Nephron progenitor cell (in vitro differentiated cells): ENCODE data around the gene PITPNC1.
"Not testable (repeated sequence)": the region's sequence is repeated elsewhere in the genome, so short reads cannot be mapped to it uniquely, and the experiment has no call there.

Source experiments
- DNase-seq: peaks from one replicate; pipeline ENCODE4 v3.0.0; 2021
- H3K27ac Mint-ChIP-seq: 2 replicates; pipeline ENCODE4 v1.8.0; 2021; ENCODE audit warnings: mild to moderate bottlenecking, moderate library complexity, mixed read lengths
- H3K27me3 Mint-ChIP-seq: 2 replicates; pipeline ENCODE4 v1.8.0; 2021; ENCODE audit warnings: mild to moderate bottlenecking, low read depth, mixed read lengths; ENCODE audit not compliant: poor library complexity
- H3K36me3 Mint-ChIP-seq: 2 replicates; pipeline ENCODE4 v1.8.0; 2021; ENCODE audit warnings: low read depth, mixed read lengths
- H3K4me1 Mint-ChIP-seq: 2 replicates; pipeline ENCODE4 v1.8.0; 2021; ENCODE audit warnings: mixed read lengths
- H3K4me3 Mint-ChIP-seq: 2 replicates; pipeline ENCODE4 v1.8.0; 2021; ENCODE audit warnings: mild to moderate bottlenecking, moderate library complexity, mixed read lengths
- H3K9me3 Mint-ChIP-seq: 2 replicates; pipeline ENCODE4 v1.8.0; 2021; ENCODE audit warnings: mild to moderate bottlenecking, moderate library complexity, mixed read lengths
- CTCF ChIP-seq: fragments of 200-600 bp; sonication (generic); IDR thresholded peaks from 2 replicates; pipeline ENCODE4 v1.5.0; 2021; ENCODE audit warnings: antibody characterized with exemption

PITPNC1 gene

DNA sequence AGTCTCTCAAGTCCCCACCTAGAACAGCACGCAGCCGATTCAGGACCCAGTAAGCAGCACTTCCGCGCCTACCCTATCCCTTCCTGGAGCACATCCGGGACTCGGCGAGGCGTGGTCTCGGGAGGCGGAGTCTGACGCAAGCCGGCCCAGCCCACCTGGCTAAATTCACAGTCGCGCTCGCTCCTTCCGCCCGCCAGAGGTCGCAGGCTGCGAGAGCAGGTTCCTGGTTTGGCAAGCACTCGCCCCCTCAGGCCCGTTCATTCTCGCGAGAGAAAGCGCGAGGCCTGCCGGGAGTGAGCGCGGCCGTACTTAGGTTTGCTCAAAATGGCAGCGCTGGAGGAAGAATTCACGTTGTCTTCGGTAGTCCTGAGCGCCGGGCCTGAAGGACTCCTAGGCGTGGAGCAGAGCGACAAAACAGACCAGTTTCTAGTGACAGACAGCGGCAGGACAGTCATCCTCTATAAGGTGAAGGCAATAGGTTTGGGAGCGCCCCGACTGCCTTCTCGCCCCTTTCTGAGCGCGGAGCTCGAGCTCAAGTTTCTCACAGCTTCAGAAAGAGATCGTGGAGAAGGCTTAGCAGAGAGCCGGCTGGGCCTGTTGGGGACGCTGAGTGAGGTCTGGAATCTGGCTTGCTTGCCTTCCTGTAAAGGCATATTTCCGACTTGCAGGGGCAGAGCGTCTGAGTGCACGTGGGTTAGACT lies 340.7 kb downstream of the PITPNC1 start, which contains the start of gene NOL11:
Gene NOL11 (plus strand): TSS at position 313 of the 701 bp plus-strand sequence. CDS start 12 bp downstream, at position 325.
- Mint-ChIP-seq H3K27me3 (peaks cover 4% of the 10 kb centered on the region), H3K4me3 (peak within 1 kb of the TSS; percentile 99), H3K9me3 (peaks cover 14% of the 10 kb centered on the region), H3K36me3 (peaks cover 26% of the 10 kb centered on the region), H3K4me1 (peaks cover 35% of the 10 kb centered on the region), H3K27ac (peak within 1 kb of the TSS; percentile 100)
- peak; percentile 99 for DNase-seq
- peak; percentile 81 for TF ChIP-seq CTCF

DNA sequence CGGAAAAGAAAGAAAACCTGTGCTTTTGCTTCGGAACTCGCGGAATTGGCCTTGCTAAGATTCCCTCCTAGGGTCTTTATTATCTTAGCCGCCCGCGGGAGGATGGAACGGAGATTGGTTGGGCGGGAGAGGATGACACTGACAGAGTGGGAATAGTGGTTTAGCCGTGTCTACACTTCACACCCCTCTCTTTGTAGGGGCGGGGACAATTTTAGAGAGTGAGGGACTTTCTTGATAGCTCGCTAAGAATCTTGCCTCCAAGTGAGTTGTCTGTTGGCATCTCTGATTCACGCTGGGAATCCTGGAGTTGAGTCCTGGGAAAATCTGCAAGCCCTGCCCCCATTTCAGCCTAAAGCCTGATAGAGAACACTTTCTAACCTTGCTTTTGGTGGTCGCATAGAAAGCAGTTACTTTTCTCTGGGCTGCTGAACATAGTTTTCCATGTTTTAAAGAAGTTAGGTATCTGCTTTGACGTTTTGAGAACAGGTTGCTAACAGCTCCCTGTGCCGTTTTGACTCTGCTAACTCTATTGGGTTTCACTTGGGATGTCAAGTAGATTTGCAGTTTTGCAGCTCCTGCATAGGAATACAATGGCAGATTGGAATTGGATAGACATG lies 341.4 kb downstream of the PITPNC1 start:
- Mint-ChIP-seq H3K4me1 (peaks cover 35% of the 10 kb centered on the region), H3K4me3 (peak overlapping the region; percentile 99), H3K36me3 (peaks cover 22% of the 10 kb centered on the region), H3K27me3 (peaks cover 4% of the 10 kb centered on the region), H3K9me3 (peaks cover 7% of the 10 kb centered on the region), H3K27ac (peak overlapping the region; percentile 100)
- DNase-seq, result peak; percentile 53
- TF ChIP-seq CTCF, result no peak

DNA sequence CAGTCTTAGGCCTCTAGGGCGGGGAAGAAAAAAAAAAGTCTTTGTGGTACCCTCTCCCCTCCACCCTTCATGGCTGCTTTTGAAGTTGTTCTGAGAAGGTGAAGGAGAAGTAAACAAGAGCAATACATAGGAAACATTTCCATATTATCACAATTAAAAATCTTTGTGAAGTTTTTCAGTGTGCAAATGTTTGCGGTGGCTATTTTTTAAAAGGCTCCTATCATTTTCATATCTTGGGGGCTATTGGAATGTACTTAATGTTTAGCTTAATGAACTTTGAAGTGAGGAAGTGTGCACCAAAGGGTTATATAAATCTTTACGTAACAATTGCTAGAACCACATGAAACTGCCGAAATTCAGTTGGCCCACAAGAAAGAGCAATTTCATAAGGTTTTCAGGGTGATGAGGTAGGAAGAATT lies 348.3 kb downstream of the PITPNC1 start:
- no peak for TF ChIP-seq CTCF
- Mint-ChIP-seq H3K4me3 (no peak overlapping the region), H3K4me1 (no peaks in the 10 kb centered on the region), H3K36me3 (peaks cover 89% of the 10 kb centered on the region), H3K27me3 (peaks cover 7% of the 10 kb centered on the region), H3K27ac (no peak overlapping the region), H3K9me3 (peaks cover 22% of the 10 kb centered on the region)
- no peak for DNase-seq

GRCh38 chr17:67725807-67726206 lies 348.7 kb downstream of the PITPNC1 start:
- H3K36me3 Mint-ChIP-seq, result peaks cover 91% of the 10 kb centered on the region
- no peaks in the 10 kb centered on the region for H3K4me1 Mint-ChIP-seq
- TF ChIP-seq CTCF, result no peak
- DNase-seq, result no peak
- H3K27ac Mint-ChIP-seq, result no peak overlapping the region
- H3K27me3 Mint-ChIP-seq, result peaks cover 7% of the 10 kb centered on the region
- H3K4me3 Mint-ChIP-seq, result no peak overlapping the region
- peaks cover 26% of the 10 kb centered on the region for H3K9me3 Mint-ChIP-seq

DNA sequence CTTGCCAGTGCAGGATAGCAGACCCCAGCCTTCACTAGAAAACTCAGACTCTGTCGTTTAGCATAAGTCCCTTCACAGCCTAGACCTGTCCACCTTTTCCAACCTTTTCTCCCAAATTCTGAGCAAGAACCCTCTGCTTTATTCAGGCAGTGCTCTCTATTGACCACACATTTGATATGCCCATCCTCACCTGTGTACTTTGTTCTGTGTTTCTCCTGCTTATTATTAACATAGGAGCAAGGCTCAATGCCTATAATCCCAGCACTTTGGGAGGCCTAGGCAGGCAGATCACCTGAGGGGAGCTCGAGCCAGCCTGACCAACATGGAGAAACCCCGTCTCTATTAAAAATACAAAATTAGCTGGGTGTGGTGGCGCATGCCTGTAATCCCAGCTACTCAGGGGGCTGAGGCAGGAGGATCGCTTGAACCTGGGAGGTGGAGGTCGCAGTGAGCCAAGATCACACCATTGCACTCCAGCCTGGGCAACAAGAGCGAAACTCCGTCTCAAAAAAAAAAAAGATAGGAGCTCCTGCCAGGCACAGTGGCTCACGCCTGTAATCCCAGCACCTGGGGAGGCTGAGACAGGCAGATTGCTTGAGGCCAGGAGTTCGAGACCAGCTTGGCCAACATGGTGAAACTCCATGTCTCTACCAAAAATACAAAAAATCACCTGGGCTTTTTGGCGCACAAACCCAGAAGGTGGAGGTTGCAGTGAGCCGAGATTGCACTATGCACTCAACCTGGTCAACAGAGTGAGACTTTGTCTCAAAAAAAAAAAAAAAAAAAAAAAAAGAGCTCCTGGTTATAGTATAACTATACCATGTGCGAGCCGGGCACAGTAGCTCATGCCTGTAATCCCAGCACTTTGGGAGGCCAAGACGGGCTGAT lies 350.3 kb downstream of the PITPNC1 start:
- not testable (repeated sequence) for H3K4me1 Mint-ChIP-seq, H3K27ac Mint-ChIP-seq, H3K27me3 Mint-ChIP-seq, DNase-seq, H3K4me3 Mint-ChIP-seq
- peaks cover 90% of the 10 kb centered on the region for H3K36me3 Mint-ChIP-seq
- H3K9me3 Mint-ChIP-seq, result peaks cover 36% of the 10 kb centered on the region

DNA sequence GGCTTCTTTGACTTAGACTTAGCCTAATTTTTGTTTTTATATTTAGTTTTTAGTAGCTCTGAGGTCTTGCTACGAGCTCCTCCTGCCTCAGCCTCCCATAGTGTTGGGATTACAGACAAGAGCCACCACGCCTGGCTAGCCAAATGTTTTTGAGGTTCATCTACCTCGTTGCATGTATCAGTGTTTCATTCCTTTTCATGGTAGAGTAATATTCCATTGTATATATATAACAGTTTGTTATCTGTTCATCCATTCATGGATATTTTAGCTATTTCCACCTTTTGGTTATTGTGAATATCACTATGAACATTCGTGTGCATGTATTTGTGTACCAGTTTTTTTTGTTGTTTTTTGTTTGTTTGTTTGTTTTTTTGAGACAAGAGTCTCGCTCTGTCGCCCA lies 352.8 kb downstream of the PITPNC1 start:
- H3K27me3 Mint-ChIP-seq, result peaks cover 3% of the 10 kb centered on the region
- no peaks in the 10 kb centered on the region for H3K4me1 Mint-ChIP-seq
- peaks cover 36% of the 10 kb centered on the region for H3K9me3 Mint-ChIP-seq
- no peak for TF ChIP-seq CTCF
- H3K27ac Mint-ChIP-seq, result no peak overlapping the region
- no peak for DNase-seq
- no peak overlapping the region for H3K4me3 Mint-ChIP-seq
- H3K36me3 Mint-ChIP-seq, result peaks cover 92% of the 10 kb centered on the region
